ENCODE data around the gene ZFAND2A.
"Not testable (repeated sequence)": the region's sequence is repeated elsewhere in the genome, so short reads cannot be mapped to it uniquely, and the experiment has no call there.

ZFAND2A gene

DNA sequence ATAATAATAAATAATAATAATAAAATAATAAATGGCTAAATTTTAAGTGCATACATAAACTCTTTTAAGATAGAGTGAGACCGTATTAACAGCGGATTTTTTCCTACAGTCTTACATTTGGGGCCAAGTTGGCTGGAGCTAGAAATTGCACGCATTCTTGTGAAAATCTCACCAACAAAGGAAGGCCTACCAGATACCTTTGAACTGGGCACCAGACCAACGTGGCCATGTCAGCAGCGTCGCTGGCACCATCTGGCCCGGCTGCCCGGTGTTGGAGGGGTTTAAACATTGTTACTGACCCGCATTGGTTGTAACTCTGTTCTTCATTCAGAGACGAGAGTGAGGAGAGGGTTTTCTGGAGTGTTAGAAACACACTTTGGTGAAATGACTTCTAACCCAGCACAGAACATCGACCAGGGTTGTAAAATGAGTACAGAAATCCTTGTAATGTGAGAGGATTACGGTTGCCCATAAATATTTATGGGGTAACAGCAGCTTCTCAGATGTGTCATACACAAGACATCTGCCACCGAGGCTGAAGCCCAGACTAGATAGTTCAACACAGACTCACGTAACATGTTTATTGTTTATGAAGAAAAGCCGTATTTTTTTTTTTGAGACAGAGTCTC lies 38.1 kb upstream of the ZFAND2A start:
- Histone ChIP-seq H3F3A (ENCODE audit: insufficient read depth, low read length) (no peaks in the 10 kb centered on the region), H3K9ac (ENCODE audit: low read length) (no peak overlapping the region), H3K4me2 (ENCODE audit: low read length) (no peak overlapping the region), H4K20me1 (ENCODE audit: insufficient read depth, low read length) (no peaks in the 10 kb centered on the region), H3K36me3 (ENCODE audit: insufficient read depth, low read length) (no peaks in the 10 kb centered on the region), H3K4me1 (ENCODE audit: insufficient read depth, low read length, severe bottlenecking) (no peaks in the 10 kb centered on the region), H3K4me3 (ENCODE audit: low read depth, low read length, poor library complexity, severe bottlenecking) (no peak overlapping the region), H2AFZ (ENCODE audit: low read length) (no peak overlapping the region), H3K27ac (ENCODE audit: low read depth, low read length, poor library complexity, severe bottlenecking) (no peak overlapping the region), H3K9me2 (ENCODE audit: low read depth, low read length) (no peaks in the 10 kb centered on the region), H3K9me3 (ENCODE audit: low read length) (no peaks in the 10 kb centered on the region), H3K79me2 (ENCODE audit: insufficient read depth, low read length) (no peaks in the 10 kb centered on the region), H3K27me3 (ENCODE audit: insufficient read depth, low read length) (peaks cover 4% of the 10 kb centered on the region; the same call in 1 of the 2 replicates)
- TF ChIP-seq, protein P1, sequence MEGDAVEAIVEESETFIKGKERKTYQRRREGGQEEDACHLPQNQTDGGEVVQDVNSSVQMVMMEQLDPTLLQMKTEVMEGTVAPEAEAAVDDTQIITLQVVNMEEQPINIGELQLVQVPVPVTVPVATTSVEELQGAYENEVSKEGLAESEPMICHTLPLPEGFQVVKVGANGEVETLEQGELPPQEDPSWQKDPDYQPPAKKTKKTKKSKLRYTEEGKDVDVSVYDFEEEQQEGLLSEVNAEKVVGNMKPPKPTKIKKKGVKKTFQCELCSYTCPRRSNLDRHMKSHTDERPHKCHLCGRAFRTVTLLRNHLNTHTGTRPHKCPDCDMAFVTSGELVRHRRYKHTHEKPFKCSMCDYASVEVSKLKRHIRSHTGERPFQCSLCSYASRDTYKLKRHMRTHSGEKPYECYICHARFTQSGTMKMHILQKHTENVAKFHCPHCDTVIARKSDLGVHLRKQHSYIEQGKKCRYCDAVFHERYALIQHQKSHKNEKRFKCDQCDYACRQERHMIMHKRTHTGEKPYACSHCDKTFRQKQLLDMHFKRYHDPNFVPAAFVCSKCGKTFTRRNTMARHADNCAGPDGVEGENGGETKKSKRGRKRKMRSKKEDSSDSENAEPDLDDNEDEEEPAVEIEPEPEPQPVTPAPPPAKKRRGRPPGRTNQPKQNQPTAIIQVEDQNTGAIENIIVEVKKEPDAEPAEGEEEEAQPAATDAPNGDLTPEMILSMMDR (IDR thresholded peaks at IDR 0.05; ENCODE audit: low read length): no peak
- TF ChIP-seq EZH2 (IDR thresholded peaks at IDR 0.05; ENCODE audit: borderline replicate concordance, low read length): no peak

DNA sequence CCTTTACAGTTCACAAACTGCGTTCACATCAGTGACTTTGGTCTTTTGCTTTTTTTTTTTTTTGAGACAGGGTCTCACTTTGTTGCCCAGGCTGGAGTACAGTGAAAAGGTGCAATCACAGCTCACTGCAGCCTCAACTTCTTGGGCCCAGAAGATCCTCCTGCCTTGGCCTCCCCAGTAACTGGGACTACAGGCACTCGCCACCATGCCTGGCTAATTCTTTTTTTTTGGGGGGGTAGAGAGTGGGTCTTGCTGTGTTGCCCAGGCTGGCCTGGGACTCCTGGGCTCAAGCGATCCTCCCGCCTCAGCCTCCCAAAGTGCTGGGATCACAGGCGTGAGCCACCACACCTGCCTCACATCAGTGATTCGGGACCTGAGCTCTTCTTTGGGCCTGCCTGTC lies 37.0 kb upstream of the ZFAND2A start:
- Histone ChIP-seq H3K4me3 (ENCODE audit: low read depth, low read length, poor library complexity, severe bottlenecking) (no peak overlapping the region), H3K27ac (ENCODE audit: low read depth, low read length, poor library complexity, severe bottlenecking) (no peak overlapping the region), H3F3A (ENCODE audit: insufficient read depth, low read length) (no peaks in the 10 kb centered on the region), H2AFZ (ENCODE audit: low read length) (no peak overlapping the region), H3K27me3 (ENCODE audit: insufficient read depth, low read length) (peaks cover 4% of the 10 kb centered on the region; the same call in 1 of the 2 replicates), H3K36me3 (ENCODE audit: insufficient read depth, low read length) (no peaks in the 10 kb centered on the region), H3K4me1 (ENCODE audit: insufficient read depth, low read length, severe bottlenecking) (no peaks in the 10 kb centered on the region), H3K9me2 (ENCODE audit: low read depth, low read length) (no peaks in the 10 kb centered on the region), H3K4me2 (ENCODE audit: low read length) (no peak overlapping the region), H4K20me1 (ENCODE audit: insufficient read depth, low read length) (no peaks in the 10 kb centered on the region), H3K9ac (ENCODE audit: low read length) (no peak overlapping the region), H3K79me2 (ENCODE audit: insufficient read depth, low read length) (no peaks in the 10 kb centered on the region), H3K9me3 (ENCODE audit: low read length) (no peaks in the 10 kb centered on the region)
- no peak for TF ChIP-seq EZH2 (IDR thresholded peaks at IDR 0.05; ENCODE audit: borderline replicate concordance, low read length)
- TF ChIP-seq, protein P1 (IDR thresholded peaks at IDR 0.05; ENCODE audit: low read length): no peak

DNA sequence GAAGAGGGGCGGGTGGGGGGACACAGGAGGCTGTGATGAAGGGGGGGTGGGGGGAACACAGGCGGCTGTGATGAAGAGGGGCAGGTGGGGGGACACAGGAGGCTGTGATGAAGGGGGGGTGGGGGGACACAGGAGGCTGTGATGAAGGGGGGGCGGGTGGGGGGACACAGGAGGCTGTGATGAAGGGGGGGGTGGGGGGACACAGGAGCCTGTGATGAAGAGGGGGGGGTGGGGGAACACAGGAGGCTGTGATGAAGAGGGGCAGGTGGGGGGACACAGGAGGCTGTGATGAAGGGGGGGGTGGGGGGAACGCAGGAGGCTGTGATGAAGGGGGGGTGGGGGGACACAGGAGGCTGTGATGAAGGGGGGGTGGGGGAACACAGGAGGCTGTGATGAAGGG lies 36.4 kb upstream of the ZFAND2A start:
- H3K27ac ChIP-seq (ENCODE audit: low read depth, low read length, poor library complexity, severe bottlenecking); H3K9me2 ChIP-seq (ENCODE audit: low read depth, low read length); H3K4me3 ChIP-seq (ENCODE audit: low read depth, low read length, poor library complexity, severe bottlenecking); H3K9me3 ChIP-seq (ENCODE audit: low read length); H4K20me1 ChIP-seq (ENCODE audit: insufficient read depth, low read length); H3F3A ChIP-seq (ENCODE audit: insufficient read depth, low read length); H3K9ac ChIP-seq (ENCODE audit: low read length); H3K4me1 ChIP-seq (ENCODE audit: insufficient read depth, low read length, severe bottlenecking); H3K4me2 ChIP-seq (ENCODE audit: low read length); H2AFZ ChIP-seq (ENCODE audit: low read length); H3K27me3 ChIP-seq (ENCODE audit: insufficient read depth, low read length); H3K36me3 ChIP-seq (ENCODE audit: insufficient read depth, low read length); H3K79me2 ChIP-seq (ENCODE audit: insufficient read depth, low read length): not testable (repeated sequence)

Measured in OCI-LY1 (cell line).